GM12892 (cell line): ENCODE measurements around the gene SLC44A3.

Source experiments
- POLR2A ChIP-seq: IDR thresholded peaks from 2 replicates; pipeline ENCODE4 v1.6.1; 2011; ENCODE audit warnings: low read depth, low read length, control low read depth
- POLR2AphosphoS5 ChIP-seq: IDR thresholded peaks from 2 replicates; pipeline ENCODE4 v1.6.1; 2011; ENCODE audit warnings: low read depth, low read length, control low read depth
- TAF1 ChIP-seq: IDR thresholded peaks from 2 replicates; pipeline ENCODE4 v1.6.1; 2011; ENCODE audit warnings: low read depth, mild to moderate bottlenecking, control low read depth, low read length, borderline replicate concordance

DNA sequence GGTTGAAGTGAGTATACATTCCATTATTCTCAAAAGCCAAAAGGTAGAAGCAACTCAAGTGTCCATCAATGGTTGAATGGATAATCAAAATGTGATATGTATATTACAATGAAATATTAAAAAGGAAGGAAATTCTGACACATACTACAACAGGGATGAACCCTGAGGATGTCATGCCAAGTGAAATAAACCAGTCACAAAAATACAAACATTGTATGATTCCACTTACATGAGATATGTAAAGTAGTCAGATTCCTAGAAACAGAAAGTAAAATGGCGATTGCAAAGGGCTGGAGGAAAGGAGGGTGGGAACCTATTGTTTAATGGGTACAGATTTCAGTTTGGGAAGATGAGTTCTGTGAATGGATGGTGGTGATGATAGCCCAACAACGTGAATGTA, 5.8 kb downstream of the SLC44A3 start:
- TF ChIP-seq TAF1 (no peak), POLR2AphosphoS5 (no peak), POLR2A (no peak)
